A549 (cell line): Measurements from ENCODE around the gene CCDC183. TPM values are rescaled to one million over a fixed set of nuclear protein-coding genes. Genes with fewer than 3 reads are reported as not detected.
"Not testable (repeated sequence)": the region's sequence is repeated elsewhere in the genome, so short reads cannot be mapped to it uniquely, and the experiment has no call there.

Source experiments
- ATAC-seq, 2 experiments: fragments of 200-7000 bp in 1 of 2; fragments of >200 bp in 1 of 2; cut with Nextera tagmentation in 1 of 2; cut with Tn5 transposase in 1 of 2; 3 replicates each; pipeline versions ENCODE4 v1.8.0 to v1.9.1; 2018 to 2020; ENCODE audit warnings: mild to moderate bottlenecking in 1 of 2, moderate library complexity in 1 of 2
- CTCF ChIA-PET: fragments of 300-600 bp; sonication (Branson Sonifier 250); formaldehyde crosslinking; extraction: SDS; loops from one replicate; lab custom pipeline; 2021; ENCODE audit warnings: antibody characterized with exemption, inconsistent platforms; lab: Yijun Ruan, JAX
- POLR2A ChIA-PET: fragments of 350-600 bp; formaldehyde crosslinking; extraction: SDS; loops from one replicate; lab custom pipeline; 2021; ENCODE audit warnings: antibody characterized with exemption, inconsistent platforms; lab: Yijun Ruan, JAX
- DNase-seq, 2 experiments: peaks; one replicate each; pipeline versions ENCODE4 v3.0.0 to v3.0.0-alpha.2; 2011 to 2016; ENCODE audit warnings: low read depth in 1 of 2, low spot score in 1 of 2
- FAIRE-seq: peaks from 2 replicates; lab custom pipeline; 2011; peaks lifted over from hg19 to GRCh38; lab: Jason Lieb, UNC
- H3K27ac ChIP-seq, 2 experiments: fragments of >200 bp; sonication (Bioruptor Twin); formaldehyde crosslinking; 3 replicates each; pipeline ENCODE4 v1.5.1; 2016 to 2017
- H3K4me1 ChIP-seq: fragments of >200 bp; sonication (Bioruptor Twin); formaldehyde crosslinking; 3 replicates; pipeline ENCODE4 v1.6.1; 2016
- H3K4me2 ChIP-seq: fragments of >200 bp; sonication (Bioruptor Twin); formaldehyde crosslinking; 3 replicates; pipeline ENCODE4 v1.6.1; 2016
- H3K4me3 ChIP-seq: fragments of >200 bp; sonication (Bioruptor Twin); formaldehyde crosslinking; 3 replicates; pipeline ENCODE4 v1.5.1; 2016
- H3K9me3 ChIP-seq: fragments of >200 bp; sonication (Bioruptor Twin); formaldehyde crosslinking; 3 replicates; pipeline ENCODE4 v1.6.1; 2016
- CEBPB ChIP-seq, 2 experiments: fragments of >200 bp in 1 of 2; sonication (Bioruptor Twin) in 1 of 2; formaldehyde crosslinking in 1 of 2; IDR thresholded peaks; 2 replicates each; pipeline ENCODE4 v1.6.1; 2012 to 2016
- CHD2 ChIP-seq: fragments of 150-350 bp; IDR thresholded peaks from 2 replicates; pipeline ENCODE4 v1.6.1; 2014; ENCODE audit warnings: low read length; ENCODE audit not compliant: partially characterized antibody
- EP300 ChIP-seq, 2 experiments: fragments of >200 bp; sonication (Bioruptor Twin); formaldehyde crosslinking; IDR thresholded peaks; 2 replicates in 1 of 2; 3 replicates in 1 of 2; pipeline ENCODE4 v1.6.1; 2016 to 2017
- ESRRA ChIP-seq: fragments of 150-350 bp; IDR thresholded peaks from 2 replicates; pipeline ENCODE4 v1.6.1; 2014; ENCODE audit warnings: mild to moderate bottlenecking, low read length, borderline replicate concordance
- GATA3 ChIP-seq: IDR thresholded peaks from 2 replicates; pipeline ENCODE4 v1.6.1; 2012; ENCODE audit warnings: borderline replicate concordance
- HDAC2 ChIP-seq: fragments of 200-600 bp; sonication (generic); IDR thresholded peaks from 2 replicates; pipeline ENCODE4 v1.6.1; 2016
- HMGXB4 ChIP-seq: fragments of 250-450 bp; sonication (Bioruptor Pico); IDR thresholded peaks from 2 replicates; pipeline ENCODE4 v1.5.0; 2021; ENCODE audit warnings: mild to moderate bottlenecking, moderate library complexity, borderline replicate concordance
- KDM1A ChIP-seq: fragments of 200-600 bp; sonication (generic); IDR thresholded peaks from 2 replicates; pipeline ENCODE4 v1.6.1; 2016; ENCODE audit warnings: low read depth, mild to moderate bottlenecking
- MAZ ChIP-seq: fragments of 150-350 bp; IDR thresholded peaks from 2 replicates; pipeline ENCODE4 v1.6.1; 2014; ENCODE audit warnings: antibody characterized with exemption, low read depth, low read length, borderline replicate concordance
- MYC ChIP-seq: IDR thresholded peaks from 2 replicates; pipeline ENCODE4 v1.6.1; 2012; ENCODE audit warnings: mild to moderate bottlenecking, inconsistent platforms, low read length, improper control_type of control experiment, borderline replicate concordance
- NPAS2 ChIP-seq: fragments of 250-450 bp; sonication (Bioruptor Pico); IDR thresholded peaks from 2 replicates; pipeline ENCODE4 v1.8.0; 2022; ENCODE audit warnings: mild to moderate bottlenecking, moderate library complexity, borderline replicate concordance
- PBX3 ChIP-seq: IDR thresholded peaks from 2 replicates; pipeline ENCODE4 v1.6.1; 2012
- PHF8 ChIP-seq: fragments of 200-600 bp; sonication (generic); IDR thresholded peaks from 2 replicates; pipeline ENCODE4 v1.6.1; 2016; ENCODE audit warnings: low read depth, mild to moderate bottlenecking, antibody characterized with exemption, moderate library complexity, borderline replicate concordance
- RFX5 ChIP-seq: fragments of 450-650 bp; IDR thresholded peaks from 2 replicates; pipeline ENCODE4 v1.7.1; 2014; ENCODE audit warnings: antibody characterized with exemption, mild to moderate bottlenecking, moderate library complexity
- RNF2 ChIP-seq: fragments of 200-600 bp; sonication (generic); IDR thresholded peaks from 2 replicates; pipeline ENCODE4 v1.6.1; 2016; ENCODE audit warnings: low read depth, mild to moderate bottlenecking, antibody characterized with exemption, moderate library complexity, borderline replicate concordance
- SREBF2 ChIP-seq: fragments of 450-650 bp; IDR thresholded peaks from 2 replicates; pipeline ENCODE4 v1.6.1; 2014; ENCODE audit warnings: mild to moderate bottlenecking, moderate library complexity
- ZC3H11A ChIP-seq: fragments of 450-650 bp; IDR thresholded peaks from 2 replicates; pipeline ENCODE4 v1.6.1; 2014; ENCODE audit warnings: antibody characterized with exemption, mild to moderate bottlenecking
- ZFP36 ChIP-seq: fragments of 450-650 bp; IDR thresholded peaks from 2 replicates; pipeline ENCODE4 v1.6.1; 2014; ENCODE audit warnings: borderline replicate concordance; ENCODE audit not compliant: partially characterized antibody
- ZNF302 ChIP-seq: fragments of 250-450 bp; sonication (Bioruptor Pico); IDR thresholded peaks from 2 replicates; pipeline ENCODE4 v1.9.0; 2021; ENCODE audit warnings: inconsistent platforms, mild to moderate bottlenecking, moderate library complexity
- WGBS: methylation state at CpG from one replicate; pipeline ENCODE4 v1.1.6; 2017; ENCODE audit errors: missing lambda C conversion rate; 5-methylcytosine and 5-hydroxymethylcytosine counted together
- polyA plus RNA-seq, 4 experiments: library from polyadenylated mRNA; depleted of rRNA in 3 of 4; stranded (reverse); fragments of >200 nt; fragmentation: RNase III in 1 of 4; extraction: RNeasy Plus Mini Kit Qiagen cat#74134 plus additional on column Dnase treatment in 1 of 4; gene quantifications; 2 replicates in 3 of 4; 3 replicates in 1 of 4; pipeline ENCODE4 v1.2.3, GENCODE V29; 2011 to 2017

CCDC183 gene
- polyA plus RNA-seq, 2 of the 4 experiments (the other 2 are of a cell fraction), result 0.90 to 1.4 TPM

GRCh38 chr9:136835932-136836904 is 40.1 kb downstream of the CCDC183 start:
- FAIRE-seq (no peak), ATAC-seq (no peak), DNase-seq (no peak)
- WGBS, result 95% methylated on average over 13 of the region's 21 CpGs
- POLR2A ChIA-PET, result interaction anchor here (1.0 to 1.1 kb wide), 2 partner anchors 29 to 67 kb away, joined by 5 read pairs; partner anchors contain the start of gene RABL6
- Histone ChIP-seq H3K4me1 (peaks cover 32% of the 10 kb centered on the region), H3K4me2 (no peak overlapping the region), H3K27ac (no peak overlapping the region), H3K9me3 (no peaks in the 10 kb centered on the region), H3K4me3 (no peak overlapping the region)
- CTCF ChIA-PET, result interaction anchor here (1.0 to 8.1 kb wide), 12 partner anchors 7 to 210 kb away, joined by 3 to 72 read pairs (median 4); partner anchors contain the start of genes AJM1, NPDC1 and RABL6
- no peak for TF ChIP-seq EP300 (IDR thresholded peaks at IDR 0.05)
- TF ChIP-seq CEBPB (IDR thresholded peaks at IDR 0.05), result no peak
- TF ChIP-seq SREBF2, result no peak
- TF ChIP-seq HMGXB4, result no peak
- TF ChIP-seq RNF2, result no peak
- no peak for TF ChIP-seq KDM1A
- no peak for TF ChIP-seq PHF8
- TF ChIP-seq NPAS2 (CRISPR knock-in tag), result no peak
- no peak for TF ChIP-seq CHD2
- TF ChIP-seq ESRRA, result no peak
- TF ChIP-seq ZC3H11A, result no peak
- TF ChIP-seq GATA3, result no peak
- TF ChIP-seq ZFP36, result no peak
- no peak for TF ChIP-seq RFX5
- no peak for TF ChIP-seq ZNF302 (CRISPR knock-in tag)
- TF ChIP-seq HDAC2, result no peak
- no peak for TF ChIP-seq MAZ

GRCh38 chr9:136837146-136837855 is 41.2 kb downstream of the CCDC183 start:
- no peak overlapping the region for H3K27ac ChIP-seq
- DNase-seq, result no peak
- TF ChIP-seq SREBF2, result no peak
- no peak for TF ChIP-seq PBX3
- TF ChIP-seq CHD2, result no peak
- TF ChIP-seq MYC, result no peak
- CTCF ChIA-PET, result interaction anchor here (1.5 to 2.2 kb wide), 4 partner anchors 22 to 198 kb away, joined by 4 to 10 read pairs (median 4); no protein-coding TSS in a partner anchor
- no peaks in the 10 kb centered on the region for H3K9me3 ChIP-seq
- ATAC-seq, result no peak
- no peak overlapping the region for H3K4me3 ChIP-seq
- POLR2A ChIA-PET, result no interaction called here
- H3K4me1 ChIP-seq, result peaks cover 42% of the 10 kb centered on the region
- no peak for FAIRE-seq
- H3K4me2 ChIP-seq, result no peak overlapping the region
- WGBS, result 91% methylated on average over 14 of the region's 27 CpGs

- H3K27ac ChIP-seq, H3K4me2 ChIP-seq, ATAC-seq, H3K4me3 ChIP-seq, POLR2A ChIA-PET, FAIRE-seq, H3K9me3 ChIP-seq, DNase-seq: not testable (repeated sequence)
- CTCF ChIA-PET, result interaction anchor here (1.1 to 2.1 kb wide), 5 partner anchors 24 to 197 kb away, joined by 3 to 10 read pairs (median 4); no protein-coding TSS in a partner anchor
- no CpG with 5 or more reads among the region's 15 CpGs for WGBS
- H3K4me1 ChIP-seq, result peaks cover 44% of the 10 kb centered on the region
Observed at GRCh38 chr9:136837856-136838277, 41.7 kb downstream of the CCDC183 start.
